Caco-2 (cell line): ENCODE data around the gene C20orf144. TPM values are rescaled to one million over a fixed set of nuclear protein-coding genes. Genes with fewer than 3 reads are reported as not detected.

Experiments
- BruUV-seq: library from RNA; stranded (reverse); fragments of 400-500 nt; replicated peaks from 2 replicates; lab custom pipeline; 2021; lab: Mats Ljungman, UMichigan
- CTCF ChIA-PET: fragments of 300-600 bp; sonication (Branson Sonifier 250); formaldehyde crosslinking; loops from one replicate; lab custom pipeline; 2022; ENCODE audit warnings: antibody characterized with exemption; lab: Charles Lee
- POLR2A ChIA-PET: fragments of 300-600 bp; sonication (Branson Sonifier 250); formaldehyde crosslinking; loops from one replicate; lab custom pipeline; 2022; ENCODE audit warnings: antibody characterized with exemption; lab: Charles Lee
- DNase-seq, 2 experiments: peaks; one replicate each; pipeline versions ENCODE4 v3.0.0 to v3.0.0-alpha.2; 2020 to 2022
- H3K27me3 ChIP-seq: replicated peaks from 2 replicates; pipeline ENCODE4 v1.6.0; 2011; ENCODE audit warnings: low read length; ENCODE audit not compliant: control insufficient read depth, insufficient read depth
- H3K36me3 ChIP-seq: 2 replicates; pipeline ENCODE4 v1.5.1; 2011; ENCODE audit warnings: low read length; ENCODE audit not compliant: control insufficient read depth, insufficient read depth
- H3K4me1 ChIP-seq: fragments of 250-450 bp; sonication (Bioruptor Pico); 2 replicates; pipeline ENCODE4 v1.5.1; 2020; ENCODE audit warnings: mild to moderate bottlenecking
- H3K4me3 ChIP-seq: 2 replicates; pipeline ENCODE4 v1.5.1; 2011; ENCODE audit warnings: low read depth, mild to moderate bottlenecking, control low read depth, low read length
- H3K9me3 ChIP-seq: fragments of 250-450 bp; sonication (Bioruptor Pico); 2 replicates; pipeline ENCODE4 v1.5.1; 2020; ENCODE audit warnings: mild to moderate bottlenecking, moderate library complexity
- H3K27ac Mint-ChIP-seq: one replicate; pipeline ENCODE4 v1.8.0; 2022; ENCODE audit warnings: mixed read lengths; ENCODE audit not compliant: unreplicated experiment
- H3K27me3 Mint-ChIP-seq: one replicate; pipeline ENCODE4 v1.8.0; 2022; ENCODE audit warnings: mixed read lengths; ENCODE audit not compliant: insufficient read depth, unreplicated experiment
- H3K36me3 Mint-ChIP-seq: one replicate; pipeline ENCODE4 v1.8.0; 2022; ENCODE audit warnings: mild to moderate bottlenecking, mixed read lengths; ENCODE audit not compliant: insufficient read depth, unreplicated experiment
- H3K4me1 Mint-ChIP-seq: one replicate; pipeline ENCODE4 v1.8.0; 2022; ENCODE audit warnings: low read depth, mixed read lengths; ENCODE audit not compliant: unreplicated experiment
- H3K4me3 Mint-ChIP-seq: one replicate; pipeline ENCODE4 v1.8.0; 2022; ENCODE audit warnings: mild to moderate bottlenecking, moderate library complexity, mixed read lengths; ENCODE audit not compliant: unreplicated experiment
- H3K9me3 Mint-ChIP-seq: one replicate; pipeline ENCODE4 v1.8.0; 2022; ENCODE audit warnings: mixed read lengths; ENCODE audit not compliant: unreplicated experiment
- intact Hi-C: fragments of 100-400 bp; cut with micrococcal nuclease; formaldehyde crosslinking; loops from one replicate; pipeline ENCODE4 v1.10.0; 2022; ENCODE audit not compliant: unreplicated experiment
- total RNA-seq: library from RNA; stranded (reverse); gene quantifications from 2 replicates; pipeline ENCODE4 v1.2.3, GENCODE V29; 2022
- TF ChIP-seq, protein P1 (sequence below), 2 experiments: fragments of 200-600 bp in 1 of 2; IDR thresholded peaks; 1 replicate in 1 of 2; 2 replicates in 1 of 2; pipeline versions ENCODE4 v1.5.1 to v1.8.0; 2011 to 2022; ENCODE audit warnings: antibody characterized with exemption in 1 of 2, control low read depth in 1 of 2, inconsistent platforms in 1 of 2, low read depth in 1 of 2, low read length in 1 of 2, mild to moderate bottlenecking in 1 of 2, moderate library complexity in 1 of 2; ENCODE audit not compliant: insufficient read depth in 1 of 2, severe bottlenecking in 1 of 2, unreplicated experiment in 1 of 2

The C20orf144 gene
- total RNA-seq, 1 experiment from 2014 or later = 0.18 TPM

DNA sequence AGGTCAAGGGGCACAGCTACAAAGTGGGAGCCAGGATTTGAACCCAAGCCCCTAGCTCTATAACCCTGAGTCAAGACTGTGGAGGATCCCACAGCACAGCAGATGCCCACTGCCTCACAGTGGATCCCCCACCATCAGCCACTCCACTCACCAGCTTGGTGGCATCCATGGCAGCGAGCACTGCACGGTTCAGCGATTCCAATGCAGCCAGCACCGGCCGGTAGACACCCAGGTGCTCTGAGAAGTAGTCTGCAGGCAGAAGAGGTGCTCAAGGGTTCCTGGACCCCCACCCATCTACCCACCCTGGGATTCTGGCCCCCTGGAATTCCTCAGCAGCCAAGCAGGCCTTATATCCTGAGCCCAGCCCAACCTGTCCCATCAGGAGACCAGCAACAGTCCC, 7.1 kb downstream of the C20orf144 start:
- TF ChIP-seq, protein P1, sequence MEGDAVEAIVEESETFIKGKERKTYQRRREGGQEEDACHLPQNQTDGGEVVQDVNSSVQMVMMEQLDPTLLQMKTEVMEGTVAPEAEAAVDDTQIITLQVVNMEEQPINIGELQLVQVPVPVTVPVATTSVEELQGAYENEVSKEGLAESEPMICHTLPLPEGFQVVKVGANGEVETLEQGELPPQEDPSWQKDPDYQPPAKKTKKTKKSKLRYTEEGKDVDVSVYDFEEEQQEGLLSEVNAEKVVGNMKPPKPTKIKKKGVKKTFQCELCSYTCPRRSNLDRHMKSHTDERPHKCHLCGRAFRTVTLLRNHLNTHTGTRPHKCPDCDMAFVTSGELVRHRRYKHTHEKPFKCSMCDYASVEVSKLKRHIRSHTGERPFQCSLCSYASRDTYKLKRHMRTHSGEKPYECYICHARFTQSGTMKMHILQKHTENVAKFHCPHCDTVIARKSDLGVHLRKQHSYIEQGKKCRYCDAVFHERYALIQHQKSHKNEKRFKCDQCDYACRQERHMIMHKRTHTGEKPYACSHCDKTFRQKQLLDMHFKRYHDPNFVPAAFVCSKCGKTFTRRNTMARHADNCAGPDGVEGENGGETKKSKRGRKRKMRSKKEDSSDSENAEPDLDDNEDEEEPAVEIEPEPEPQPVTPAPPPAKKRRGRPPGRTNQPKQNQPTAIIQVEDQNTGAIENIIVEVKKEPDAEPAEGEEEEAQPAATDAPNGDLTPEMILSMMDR (IDR thresholded peaks at IDR 0.05; ENCODE audit: insufficient read depth in 1 of 2, low read depth in 1 of 2, low read length in 1 of 2, severe bottlenecking in 1 of 2, unreplicated experiment in 1 of 2) = no peak
- ChIA-PET CTCF (interaction anchor here (1.8 to 3.8 kb wide), 4 partner anchors 14 to 63 kb away, joined by 13 to 34 read pairs (median 25); partner anchors contain the start of genes PXMP4 and ZNF341), POLR2A (interaction anchor here (0.6 to 3.0 kb wide), 3 partner anchors 15 to 179 kb away, joined by 3 to 28 read pairs (median 13); partner anchors contain the start of genes CBFA2T2 and PXMP4)
- Mint-ChIP-seq H3K36me3 (peaks cover 51% of the 10 kb centered on the region), H3K4me3 (no peak overlapping the region), H3K27me3 (no peaks in the 10 kb centered on the region), H3K9me3 (no peaks in the 10 kb centered on the region), H3K4me1 (peaks cover 37% of the 10 kb centered on the region), H3K27ac (no peak overlapping the region)
- no peak for DNase-seq
- H3K4me1 ChIP-seq = peaks cover 27% of the 10 kb centered on the region
- intact Hi-C loops = loop anchor here (5.0 kb wide), 1 partner anchor 267 kb away; the partner anchor contains the start of gene CDK5RAP1
- peaks cover 11% of the 10 kb centered on the region for H3K36me3 ChIP-seq
- no peak overlapping the region for H3K4me3 ChIP-seq
- no peaks in the 10 kb centered on the region for H3K9me3 ChIP-seq
- BruUV-seq = no TSS peak
- no peaks in the 10 kb centered on the region for H3K27me3 ChIP-seq

DNA sequence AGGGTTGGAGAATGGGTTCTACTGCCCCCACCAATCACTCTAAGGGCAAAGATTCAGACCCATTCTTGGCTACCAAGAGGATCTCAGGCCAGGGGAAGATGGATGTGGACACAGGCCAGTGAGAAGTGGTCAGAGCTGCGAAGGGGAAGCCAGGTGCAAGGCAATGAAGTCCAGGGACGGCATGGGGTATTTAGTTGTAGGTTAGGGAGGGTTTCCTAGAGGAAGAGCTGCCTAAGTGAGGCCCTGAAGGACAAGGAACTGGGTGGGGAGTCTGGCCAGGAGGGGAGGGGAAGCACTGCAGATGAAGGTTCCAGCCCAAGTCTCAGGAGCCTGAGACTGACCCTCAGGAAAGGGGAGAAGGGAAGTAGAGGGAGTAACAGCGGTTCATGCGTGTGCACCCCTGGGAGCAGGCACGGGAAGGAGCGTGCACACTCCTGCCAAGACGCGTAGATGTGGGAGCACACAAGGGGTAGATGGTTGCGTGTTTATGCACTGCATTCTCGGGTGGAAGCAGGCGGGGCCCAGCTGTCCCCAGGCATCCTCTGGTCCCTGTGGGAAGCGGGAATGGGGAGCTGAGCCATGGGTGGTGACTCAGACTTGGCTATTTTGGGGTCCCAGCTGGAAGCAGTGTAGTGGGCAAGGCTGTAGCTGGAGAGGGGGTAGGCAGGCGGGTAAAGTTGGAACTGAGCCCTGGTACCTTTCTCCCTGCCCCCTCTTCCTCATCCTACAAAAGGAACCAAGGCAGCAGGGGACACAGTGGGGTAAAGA, 7.9 kb downstream of the C20orf144 start:
- intact Hi-C loops = loop anchor here (5.0 kb wide), 2 partner anchors 142 to 268 kb away; partner anchors contain the start of genes CDK5RAP1 and CHMP4B
- no TSS peak for BruUV-seq
- DNase-seq = no peak
- Histone ChIP-seq H3K4me3 (no peak overlapping the region), H3K4me1 (peaks cover 22% of the 10 kb centered on the region), H3K9me3 (no peaks in the 10 kb centered on the region), H3K36me3 (peaks cover 11% of the 10 kb centered on the region), H3K27me3 (no peaks in the 10 kb centered on the region)
- Mint-ChIP-seq H3K36me3 (peaks cover 47% of the 10 kb centered on the region), H3K9me3 (no peaks in the 10 kb centered on the region), H3K27me3 (no peaks in the 10 kb centered on the region), H3K4me1 (peaks cover 33% of the 10 kb centered on the region), H3K27ac (peak overlapping the region; percentile 4), H3K4me3 (no peak overlapping the region)
- ChIA-PET CTCF (interaction anchor here (1.9 kb wide), 1 partner anchor 50 kb away, joined by 4 read pairs; the partner anchor contains the start of gene PXMP4), POLR2A (interaction anchor here (0.6 kb wide), 1 partner anchor 50 kb away, joined by 3 read pairs; the partner anchor contains the start of gene PXMP4)
- TF ChIP-seq, protein P1 (IDR thresholded peaks at IDR 0.05; ENCODE audit: insufficient read depth in 1 of 2, low read depth in 1 of 2, low read length in 1 of 2, severe bottlenecking in 1 of 2, unreplicated experiment in 1 of 2) = no peak

DNA sequence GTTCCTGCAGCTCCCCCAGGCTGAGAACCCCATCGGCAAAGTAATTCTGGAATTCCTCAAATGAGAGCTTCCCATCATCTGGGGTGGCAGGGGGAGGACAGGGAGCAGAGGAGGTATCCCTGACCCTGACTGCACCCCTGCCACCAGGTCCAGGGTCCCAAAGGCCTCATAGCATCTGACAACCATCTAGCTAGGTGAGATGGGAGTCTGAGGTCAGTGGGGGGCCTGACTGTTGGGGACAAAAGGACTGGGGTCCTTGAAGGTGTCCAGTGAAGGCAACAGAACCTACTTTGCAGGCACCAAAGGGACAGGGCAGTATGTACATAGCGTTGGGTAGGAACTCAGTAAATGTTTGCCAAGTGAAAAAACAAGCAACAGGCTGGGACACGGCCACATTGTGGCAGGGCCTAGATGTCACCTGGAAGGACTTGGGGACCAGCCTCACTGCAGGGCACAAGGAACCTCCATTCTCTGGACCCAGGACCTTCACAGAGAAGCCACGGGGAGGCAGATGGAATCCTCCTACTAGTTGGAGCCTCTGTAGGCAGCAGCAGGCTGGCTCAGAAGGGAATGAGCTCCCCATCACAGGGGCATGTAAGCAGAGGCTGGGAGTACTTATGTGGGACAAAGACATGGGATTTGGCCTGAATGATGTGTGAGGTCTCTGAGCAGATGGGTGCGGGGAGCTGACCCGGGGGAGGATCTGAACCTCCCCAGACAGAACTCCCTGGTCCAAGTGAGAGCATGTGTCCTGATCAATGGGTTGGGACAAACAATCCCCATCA, 8.8 kb downstream of the C20orf144 start:
- Histone ChIP-seq H3K27me3 (no peaks in the 10 kb centered on the region), H3K9me3 (no peaks in the 10 kb centered on the region), H3K36me3 (peaks cover 11% of the 10 kb centered on the region), H3K4me1 (peaks cover 23% of the 10 kb centered on the region), H3K4me3 (no peak overlapping the region)
- POLR2A ChIA-PET = no interaction called here
- no peak for DNase-seq
- Mint-ChIP-seq H3K36me3 (peaks cover 54% of the 10 kb centered on the region), H3K4me3 (peak overlapping the region; percentile 6), H3K27ac (no peak overlapping the region), H3K4me1 (peaks cover 35% of the 10 kb centered on the region), H3K9me3 (no peaks in the 10 kb centered on the region), H3K27me3 (no peaks in the 10 kb centered on the region)
- BruUV-seq = no TSS peak
- CTCF ChIA-PET = interaction anchor here (0.6 to 1.9 kb wide), 3 partner anchors 49 to 142 kb away, joined by 3 to 4 read pairs (median 3); partner anchors contain the start of gene PXMP4
- intact Hi-C loops = loop anchor here (5.0 kb wide), 1 partner anchor 141 kb away; the partner anchor contains the start of gene CHMP4B
- TF ChIP-seq, protein P1 (IDR thresholded peaks at IDR 0.05; ENCODE audit: insufficient read depth in 1 of 2, low read depth in 1 of 2, low read length in 1 of 2, severe bottlenecking in 1 of 2, unreplicated experiment in 1 of 2) = no peak
